Activated CD4-positive, alpha-beta T cell treated with anti-CD3 and anti-CD28 coated beads for 24 hours (primary cell): ENCODE measurements around the gene VWDE.
"Not testable (repeated sequence)": the region's sequence is repeated elsewhere in the genome, so short reads cannot be mapped to it uniquely, and the experiment has no call there.

Experiments used
- DNase-seq, 2 donors: peaks; one replicate each; pipeline ENCODE4 v3.0.0-alpha.2; 2020; ENCODE audit warnings: low read depth in 2 of 2

The VWDE gene

DNA sequence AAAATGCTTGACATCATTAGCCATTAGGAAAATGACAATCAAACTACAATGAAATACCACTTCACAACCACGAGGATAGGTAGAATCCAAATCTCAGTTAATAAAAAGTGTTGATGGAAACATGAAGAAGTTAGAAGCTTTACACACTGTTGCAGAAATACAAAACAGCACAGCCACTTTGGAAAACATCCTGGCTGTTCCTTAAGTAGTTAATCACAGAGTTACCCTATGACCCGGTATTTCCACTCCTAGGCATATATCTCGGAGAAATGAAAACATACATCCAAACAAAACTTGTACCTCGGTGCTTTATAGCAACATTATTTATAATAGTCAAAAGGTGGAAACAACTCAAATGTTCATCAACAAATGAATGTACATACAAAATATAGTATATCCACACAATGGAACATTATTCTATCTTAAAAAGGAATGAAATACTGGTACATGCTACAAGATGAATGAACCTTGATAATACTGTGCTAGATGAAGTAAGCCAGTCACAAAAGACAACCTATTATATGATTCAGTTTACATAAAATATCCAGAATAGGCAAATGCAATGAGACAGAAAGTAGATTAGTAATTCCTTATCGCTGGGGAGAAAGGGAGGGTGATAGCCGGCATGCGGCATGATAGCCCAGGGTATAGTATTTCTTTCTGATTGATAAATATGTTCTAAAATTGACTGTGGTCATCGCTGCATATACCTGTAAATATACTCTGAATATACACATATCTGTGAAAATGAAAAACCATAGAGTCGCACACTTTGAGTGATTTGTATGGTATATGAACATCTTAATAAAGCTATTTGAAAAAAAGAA is 1.9 kb downstream of the VWDE start:
- no peak for DNase-seq

DNA sequence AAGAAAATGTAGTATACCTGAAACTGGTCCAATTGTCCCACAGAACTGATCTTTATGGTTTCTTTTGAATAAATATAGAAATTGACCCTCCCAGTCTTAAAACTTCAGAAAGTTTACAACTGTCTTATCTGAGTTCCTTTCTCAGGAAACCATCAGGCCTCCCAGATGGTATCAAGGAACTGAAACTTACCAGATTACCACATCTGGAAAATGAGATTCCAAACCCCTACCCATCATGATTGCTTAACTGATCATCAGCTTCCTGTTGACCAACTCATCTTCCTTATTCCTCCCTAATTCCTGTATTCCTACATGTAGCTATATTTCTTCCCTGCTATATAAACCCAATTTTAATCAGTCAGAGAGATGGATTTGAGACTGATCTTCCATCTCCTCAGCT is 5.5 kb downstream of the VWDE start:
- no peak for DNase-seq

- DNase-seq: no peak
Observed at GRCh38 chr7:12397671-12398070, 6.0 kb downstream of the VWDE start.

- not testable (repeated sequence) for DNase-seq
Observed at GRCh38 chr7:12396670-12397069, 7.0 kb downstream of the VWDE start.

GRCh38 chr7:12391922-12392615 is 11.6 kb downstream of the VWDE start:
- no peak for DNase-seq

DNA sequence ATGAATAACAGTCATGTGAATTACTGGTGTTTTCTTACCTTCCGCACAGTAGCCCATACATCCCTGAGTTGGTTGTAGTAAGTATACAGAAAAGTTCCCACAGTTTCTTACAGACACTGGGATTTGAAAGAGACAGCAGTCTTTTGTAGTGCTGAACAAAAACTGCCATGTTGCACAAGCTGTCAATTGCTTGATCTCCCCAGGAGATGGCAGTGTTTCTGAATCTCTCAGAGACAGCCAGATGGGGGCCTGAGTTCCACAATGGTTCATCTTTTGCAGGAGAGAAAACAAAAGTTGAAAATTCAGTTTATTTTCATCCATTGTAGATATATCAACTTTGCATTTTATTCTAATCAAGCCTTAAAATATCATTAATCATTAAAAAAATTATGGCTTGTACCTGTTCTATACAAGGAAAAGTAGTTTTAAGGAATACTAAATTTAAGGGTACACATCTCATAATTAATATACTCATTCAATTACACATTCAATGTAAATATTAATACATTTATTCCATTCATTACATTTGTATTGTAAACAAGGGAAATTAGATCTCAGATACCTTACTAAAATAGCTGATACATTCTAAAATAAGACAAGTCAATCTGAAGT is 14.5 kb downstream of the VWDE start:
- no peak for DNase-seq

GRCh38 chr7:12386313-12386740 is 17.3 kb downstream of the VWDE start:
- no peak for DNase-seq

DNA sequence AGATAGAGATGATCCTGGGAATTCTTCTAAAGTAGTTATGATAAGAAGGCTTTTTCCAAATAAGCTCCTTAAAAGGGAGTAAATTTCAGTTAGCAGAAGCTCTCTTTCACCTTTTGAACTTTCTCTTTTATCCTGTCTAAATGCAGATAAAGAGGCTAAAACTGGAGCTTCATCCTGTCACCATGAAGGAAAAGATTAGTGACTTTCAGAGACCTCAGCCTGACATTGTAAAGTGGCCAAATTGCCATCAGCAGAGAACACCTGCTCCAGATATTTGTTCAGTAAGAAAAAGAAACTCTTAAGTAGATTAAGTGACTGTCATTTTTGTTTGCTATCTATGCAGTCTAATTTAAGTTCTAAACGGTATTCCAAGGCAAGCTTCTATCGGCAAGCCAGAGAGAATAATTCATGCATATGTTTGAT is 18.3 kb downstream of the VWDE start:
- DNase-seq: no peak

- no peak for DNase-seq
Observed at GRCh38 chr7:12383377-12383776, 20.3 kb downstream of the VWDE start.

GRCh38 chr7:12378389-12378788 is 25.3 kb downstream of the VWDE start:
- no peak for DNase-seq

- DNase-seq: no peak
Observed at GRCh38 chr7:12377406-12377805, 26.3 kb downstream of the VWDE start.

DNA sequence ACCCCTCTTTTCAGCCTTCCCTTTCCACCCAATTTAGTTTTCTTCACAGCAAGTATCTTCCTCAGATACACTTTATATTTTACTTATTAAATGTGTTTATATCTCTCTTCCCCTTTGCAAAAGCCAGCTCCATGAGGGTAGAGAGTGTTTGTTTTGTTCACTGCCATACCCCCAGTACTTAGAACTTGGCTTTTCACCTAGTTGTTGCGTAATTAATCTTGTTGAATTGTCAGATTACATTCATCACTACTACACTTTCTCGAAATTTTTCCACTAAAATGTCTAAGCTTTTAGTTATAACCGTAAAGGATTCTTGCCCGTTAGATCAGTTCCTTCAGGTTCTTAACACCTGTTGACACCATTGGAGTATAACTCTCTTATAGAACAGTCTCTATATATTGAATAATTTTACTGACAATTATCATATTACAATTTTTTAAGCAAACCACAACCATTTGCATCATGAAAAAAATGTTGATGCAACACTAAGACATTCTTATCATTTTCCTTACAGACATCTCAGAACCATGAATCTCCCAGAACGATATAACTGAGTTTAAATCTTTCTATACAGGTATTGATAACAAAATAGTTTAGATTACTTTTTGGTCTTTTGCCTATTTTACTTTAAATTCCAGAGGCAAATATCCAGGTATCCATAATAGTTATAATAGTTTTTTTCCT is 29.9 kb downstream of the VWDE start:
- no peak for DNase-seq

- DNase-seq: no peak
Observed at GRCh38 chr7:12370249-12370648, 33.4 kb downstream of the VWDE start.

- DNase-seq: no peak
Observed at GRCh38 chr7:12369756-12370155, 33.9 kb downstream of the VWDE start.

- no peak for DNase-seq
Observed at GRCh38 chr7:12369072-12369471, 34.6 kb downstream of the VWDE start.

- no peak for DNase-seq
Observed at GRCh38 chr7:12360948-12361347, 42.7 kb downstream of the VWDE start.

DNA sequence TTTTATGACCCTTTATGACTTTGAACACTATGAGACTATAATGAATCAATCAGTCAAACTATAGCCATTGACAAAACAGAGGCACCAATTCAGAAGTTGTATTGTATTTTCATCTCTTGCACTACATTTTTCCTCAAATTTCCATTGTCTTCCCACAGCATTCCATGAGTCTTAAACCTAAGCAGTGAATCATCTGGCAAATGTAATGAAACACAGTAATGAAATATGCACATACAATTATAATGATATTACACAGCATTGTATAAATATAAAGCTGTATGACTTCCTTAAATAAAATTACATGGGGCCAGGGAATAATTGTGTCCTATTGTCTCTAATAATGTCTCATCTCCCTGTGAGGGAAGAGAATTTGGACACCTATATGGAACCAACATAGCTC is 45.0 kb downstream of the VWDE start:
- DNase-seq: no peak

GRCh38 chr7:12357508-12357907 is 46.2 kb downstream of the VWDE start:
- no peak for DNase-seq

GRCh38 chr7:12351843-12352242 is 51.8 kb downstream of the VWDE start:
- DNase-seq: no peak

GRCh38 chr7:12350971-12351370 is 52.7 kb downstream of the VWDE start:
- no peak for DNase-seq

DNA sequence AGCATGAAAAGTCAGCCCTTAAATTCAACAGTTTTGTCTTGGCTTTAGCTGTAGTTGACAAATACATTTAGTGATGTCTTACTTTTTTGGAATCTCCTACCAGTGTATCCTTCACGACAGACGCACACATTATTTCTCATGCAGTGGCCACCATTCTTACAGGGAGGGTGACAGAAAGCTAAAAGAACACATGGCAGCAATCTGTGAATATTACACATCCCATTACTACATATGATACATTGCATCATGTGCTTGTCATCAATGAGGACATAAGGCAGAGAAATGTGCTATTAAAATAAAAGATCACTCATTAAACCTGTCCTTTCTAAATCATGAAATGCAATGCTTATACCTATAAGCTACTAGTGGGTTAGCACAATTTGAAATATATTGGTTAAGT is 66.6 kb downstream of the VWDE start:
- no peak for DNase-seq
